ENCODE results near the gene LMO3. TPM values are rescaled to one million over a fixed set of nuclear protein-coding genes. Genes with fewer than 3 reads are reported as not detected.

LMO3 gene
- total RNA-seq (1.8 TPM), polyA plus RNA-seq (ENCODE audit: insufficient read depth in 1 of 8, insufficient read length in 8 of 8, low replicate concordance in 1 of 8) (1 to 10 TPM in 6 of 8 donors, under 1 TPM in 2; 0.68 to 6.8 (median 1.9) TPM)
- long read RNA-seq, donor 1: 0 reads
- long read RNA-seq, donor 2: 0 reads
- long read RNA-seq, donor 3: 0 reads
- long read RNA-seq, donor 4: 0 reads
- long read RNA-seq, donor 5, transcript LMO3-215 (4 exons, 1,685 nt): major isoform, 6 of 7 reads
- long read RNA-seq, donor 5, partial matches to known transcripts: 0 of 7 reads
- long read RNA-seq, donor 5, other reads (novel, unspliced or antisense): 0 of 7 reads
- long read RNA-seq, donor 6: 0 reads
- long read RNA-seq, donor 7, partial matches to known transcripts: 0 of 3 reads
- long read RNA-seq, donor 7, other reads (novel, unspliced or antisense): 0 of 3 reads
- long read RNA-seq, donor 8, partial matches to known transcripts: 0 of 1 reads
- long read RNA-seq, donor 8, other reads (novel, unspliced or antisense): 0 of 1 reads
- long read RNA-seq, donor 9, partial matches to known transcripts: 0 of 2 reads
- long read RNA-seq, donor 9, other reads (novel, unspliced or antisense): 0 of 2 reads
- long read RNA-seq, donor 10, partial matches to known transcripts: 0 of 1 reads
- long read RNA-seq, donor 10, other reads (novel, unspliced or antisense): 0 of 1 reads
- long read RNA-seq, donor 11: 0 reads

DNA sequence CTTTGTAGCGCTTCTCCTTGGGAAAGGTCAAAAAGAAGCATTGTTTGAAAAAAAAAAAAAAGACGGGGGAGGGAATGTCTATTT lies at the start of gene LMO3:
Gene LMO3, minus strand, starts transcription at position 46 of the 84 bp plus-strand sequence. CDS start 5,302 bp downstream, outside the sequence.
- H3K27ac ChIP-seq (ENCODE audit: low read length): peak within 1 kb of the TSS; percentile 40
- no peak for DNase-seq
- 0% methylated on average over 1 of the region's 2 CpGs for WGBS (ENCODE audit: insufficient coverage)
- H3K27me3 ChIP-seq (ENCODE audit: control insufficient read depth, insufficient read depth, low read length): peaks cover 36% of the 10 kb centered on the region
- H3K4me1 ChIP-seq (ENCODE audit: control insufficient read depth, insufficient read depth, low read length): peaks cover 11% of the 10 kb centered on the region
- H3K4me3 ChIP-seq (ENCODE audit: low read length): peak within 1 kb of the TSS; percentile 49
- no peaks in the 10 kb centered on the region for H3K36me3 ChIP-seq (ENCODE audit: control insufficient read depth, insufficient read depth, low read length)
- H3K9me3 ChIP-seq (replicated peaks; ENCODE audit: control insufficient read depth, low read depth, low read length): no peaks in the 10 kb centered on the region

DNA sequence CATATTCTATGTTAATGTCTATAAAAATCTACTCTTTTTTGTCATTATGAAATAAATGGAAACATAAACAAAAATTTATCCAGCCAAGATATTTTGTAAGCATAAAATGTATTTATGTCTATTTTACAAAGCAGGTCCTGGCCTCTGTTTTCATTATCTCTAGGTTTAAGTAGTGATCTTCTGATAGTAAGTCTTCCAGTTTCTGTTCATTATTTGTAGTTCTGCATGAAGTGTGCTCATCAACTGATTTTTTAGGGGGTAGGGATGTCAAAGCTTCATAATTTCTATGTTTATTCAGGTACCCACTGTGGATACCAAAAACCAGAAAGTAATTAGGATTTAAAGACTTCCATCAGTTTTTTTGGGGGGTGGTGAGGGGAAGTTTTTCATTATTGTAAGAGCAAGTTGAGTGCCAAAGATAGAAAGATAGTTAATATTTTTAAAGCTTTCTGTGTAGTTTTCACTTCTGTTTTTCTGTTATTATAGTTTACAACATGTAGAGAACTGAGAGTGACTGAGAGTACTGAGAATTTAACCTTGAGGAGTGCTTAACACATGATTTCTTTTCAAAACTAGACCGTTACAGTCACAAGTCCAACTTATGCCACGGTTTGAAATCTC lies 30.6 kb upstream of the LMO3 start:
- WGBS (ENCODE audit: insufficient coverage): no CpG with 5 or more reads among the region's 2 CpGs
- H3K36me3 ChIP-seq (ENCODE audit: control insufficient read depth, insufficient read depth, low read length): no peaks in the 10 kb centered on the region
- no peak for DNase-seq
- no peaks in the 10 kb centered on the region for H3K27me3 ChIP-seq (ENCODE audit: control insufficient read depth, insufficient read depth, low read length)
- H3K4me1 ChIP-seq (ENCODE audit: control insufficient read depth, insufficient read depth, low read length): no peaks in the 10 kb centered on the region
- H3K4me3 ChIP-seq (ENCODE audit: low read length): no peak overlapping the region
- H3K27ac ChIP-seq (ENCODE audit: low read length): no peak overlapping the region
- H3K9me3 ChIP-seq (replicated peaks; ENCODE audit: control insufficient read depth, low read depth, low read length): no peaks in the 10 kb centered on the region

DNA sequence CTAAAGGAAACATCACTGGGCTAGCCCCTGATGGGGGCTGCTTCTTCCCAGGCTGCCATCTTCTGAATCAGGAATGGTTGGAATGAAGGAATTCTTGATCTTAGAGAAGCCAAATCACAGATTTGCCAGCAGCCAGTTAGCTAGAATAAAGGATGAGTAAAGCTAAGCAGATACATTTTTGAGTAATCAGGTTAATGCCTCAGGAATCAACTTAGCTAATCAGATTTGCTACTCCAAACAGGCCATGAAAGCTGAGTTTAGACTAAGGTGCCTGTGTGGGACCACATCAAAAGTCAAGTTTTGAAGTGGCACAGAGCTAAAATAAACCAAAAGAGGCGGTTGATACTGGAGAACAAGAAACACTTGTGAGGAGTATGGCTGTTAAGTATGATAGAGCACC lies 28.8 kb upstream of the LMO3 start:
- no peaks in the 10 kb centered on the region for H3K36me3 ChIP-seq (ENCODE audit: control insufficient read depth, insufficient read depth, low read length)
- H3K27ac ChIP-seq (ENCODE audit: low read length): no peak overlapping the region
- H3K4me1 ChIP-seq (ENCODE audit: control insufficient read depth, insufficient read depth, low read length): no peaks in the 10 kb centered on the region
- DNase-seq: no peak
- no peaks in the 10 kb centered on the region for H3K27me3 ChIP-seq (ENCODE audit: control insufficient read depth, insufficient read depth, low read length)
- no peak overlapping the region for H3K4me3 ChIP-seq (ENCODE audit: low read length)
- H3K9me3 ChIP-seq (replicated peaks; ENCODE audit: control insufficient read depth, low read depth, low read length): no peaks in the 10 kb centered on the region
- no CpG with 5 or more reads among the region's 1 CpG for WGBS (ENCODE audit: insufficient coverage)

DNA sequence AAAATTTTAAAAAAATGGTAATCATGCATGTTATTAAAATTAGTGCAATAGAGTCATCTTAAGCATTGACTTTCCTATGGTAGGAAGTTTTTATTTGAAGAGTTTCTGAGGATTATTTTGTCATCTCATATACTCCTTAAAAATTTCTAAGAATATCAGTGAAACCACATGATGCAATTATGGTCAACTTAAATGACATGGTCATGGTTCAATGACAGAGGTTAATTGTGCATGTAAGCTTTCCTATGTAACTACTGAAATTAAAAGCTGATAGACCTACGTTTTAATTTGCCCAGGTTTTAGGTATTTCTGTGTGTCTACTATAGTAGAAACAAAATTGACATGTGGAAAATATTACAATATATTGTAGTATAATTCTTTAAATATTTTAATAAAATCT lies 21.0 kb upstream of the LMO3 start:
- Histone ChIP-seq H3K9me3 (replicated peaks; ENCODE audit: control insufficient read depth, low read depth, low read length) (no peaks in the 10 kb centered on the region), H3K4me1 (ENCODE audit: control insufficient read depth, insufficient read depth, low read length) (no peaks in the 10 kb centered on the region), H3K4me3 (ENCODE audit: low read length) (no peak overlapping the region), H3K27ac (ENCODE audit: low read length) (no peak overlapping the region), H3K36me3 (ENCODE audit: control insufficient read depth, insufficient read depth, low read length) (no peaks in the 10 kb centered on the region), H3K27me3 (ENCODE audit: control insufficient read depth, insufficient read depth, low read length) (no peaks in the 10 kb centered on the region)
- WGBS (ENCODE audit: insufficient coverage): no CpG with 5 or more reads among the region's 1 CpG
- DNase-seq: no peak

DNA sequence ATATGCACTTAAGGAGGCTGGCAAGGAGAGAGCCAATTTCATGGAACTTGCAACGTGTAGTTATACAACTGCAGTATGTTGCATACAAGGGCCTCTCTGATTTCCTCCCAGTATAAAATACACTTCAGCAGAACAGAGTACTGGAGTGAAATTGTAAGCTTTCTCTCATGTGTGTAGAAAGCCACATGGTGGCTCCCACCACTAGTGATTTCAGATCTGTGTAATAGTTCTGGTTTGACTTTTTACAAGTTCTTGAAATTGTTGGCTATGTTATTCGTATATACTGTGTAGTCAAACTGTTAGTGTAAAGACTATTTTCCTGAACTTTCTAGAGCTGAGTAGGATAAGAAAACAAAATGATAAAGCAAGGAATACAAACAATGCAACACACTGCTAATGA lies 16.4 kb upstream of the LMO3 start:
- Histone ChIP-seq H3K27ac (ENCODE audit: low read length) (no peak overlapping the region), H3K4me3 (ENCODE audit: low read length) (no peak overlapping the region), H3K4me1 (ENCODE audit: control insufficient read depth, insufficient read depth, low read length) (no peaks in the 10 kb centered on the region), H3K36me3 (ENCODE audit: control insufficient read depth, insufficient read depth, low read length) (no peaks in the 10 kb centered on the region), H3K9me3 (replicated peaks; ENCODE audit: control insufficient read depth, low read depth, low read length) (no peaks in the 10 kb centered on the region), H3K27me3 (ENCODE audit: control insufficient read depth, insufficient read depth, low read length) (no peaks in the 10 kb centered on the region)
- no CpG with 5 or more reads among the region's 2 CpGs for WGBS (ENCODE audit: insufficient coverage)
- DNase-seq: no peak

DNA sequence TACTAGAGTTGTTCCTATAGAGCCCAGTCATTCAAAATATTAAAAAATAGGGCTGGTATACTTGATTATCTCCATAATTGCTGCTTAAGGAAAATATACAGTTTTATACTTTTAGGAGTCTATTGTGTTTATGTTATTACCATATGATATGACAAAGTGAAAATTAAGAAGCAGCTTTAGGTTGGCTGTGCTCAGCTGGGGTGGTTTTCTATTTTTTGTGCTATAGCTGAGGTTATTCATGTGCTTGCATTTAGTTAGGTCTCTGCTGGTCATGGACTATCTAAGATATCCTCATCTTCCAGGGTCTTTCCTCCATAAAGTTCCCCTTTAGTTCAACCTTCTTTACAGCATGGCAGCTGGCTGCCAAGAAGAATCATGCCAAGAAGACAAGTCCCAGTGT lies 13.6 kb upstream of the LMO3 start:
- no peaks in the 10 kb centered on the region for H3K9me3 ChIP-seq (replicated peaks; ENCODE audit: control insufficient read depth, low read depth, low read length)
- no peak overlapping the region for H3K27ac ChIP-seq (ENCODE audit: low read length)
- no peak overlapping the region for H3K4me3 ChIP-seq (ENCODE audit: low read length)
- no peaks in the 10 kb centered on the region for H3K27me3 ChIP-seq (ENCODE audit: control insufficient read depth, insufficient read depth, low read length)
- no peaks in the 10 kb centered on the region for H3K36me3 ChIP-seq (ENCODE audit: control insufficient read depth, insufficient read depth, low read length)
- no peak for DNase-seq
- no peaks in the 10 kb centered on the region for H3K4me1 ChIP-seq (ENCODE audit: control insufficient read depth, insufficient read depth, low read length)

DNA sequence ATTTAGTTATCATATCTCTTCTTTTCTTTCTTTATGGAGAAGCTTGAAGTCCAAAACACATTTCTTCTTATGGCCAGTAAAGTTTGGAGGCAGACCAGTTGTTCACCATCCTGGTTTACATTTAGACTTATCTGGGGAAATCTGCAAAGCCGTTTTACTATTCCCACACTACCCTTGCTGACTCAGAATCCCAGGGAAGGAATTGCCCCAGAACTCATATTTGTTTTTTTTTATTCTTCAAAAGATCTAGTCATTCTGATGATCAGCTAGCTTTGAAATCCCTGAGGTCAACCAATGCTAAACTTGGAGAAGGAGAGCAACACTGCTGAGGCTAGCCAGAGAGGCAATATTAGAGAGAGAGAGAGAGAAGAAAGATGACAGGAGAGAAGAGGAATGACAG lies 12.3 kb upstream of the LMO3 start:
- WGBS (ENCODE audit: insufficient coverage): 80% methylated on average over 1 of the region's 1 CpG
- DNase-seq: no peak
- no peak overlapping the region for H3K27ac ChIP-seq (ENCODE audit: low read length)
- no peak overlapping the region for H3K4me3 ChIP-seq (ENCODE audit: low read length)
- H3K27me3 ChIP-seq (ENCODE audit: control insufficient read depth, insufficient read depth, low read length): no peaks in the 10 kb centered on the region
- no peaks in the 10 kb centered on the region for H3K36me3 ChIP-seq (ENCODE audit: control insufficient read depth, insufficient read depth, low read length)
- no peaks in the 10 kb centered on the region for H3K4me1 ChIP-seq (ENCODE audit: control insufficient read depth, insufficient read depth, low read length)
- H3K9me3 ChIP-seq (replicated peaks; ENCODE audit: control insufficient read depth, low read depth, low read length): no peaks in the 10 kb centered on the region

DNA sequence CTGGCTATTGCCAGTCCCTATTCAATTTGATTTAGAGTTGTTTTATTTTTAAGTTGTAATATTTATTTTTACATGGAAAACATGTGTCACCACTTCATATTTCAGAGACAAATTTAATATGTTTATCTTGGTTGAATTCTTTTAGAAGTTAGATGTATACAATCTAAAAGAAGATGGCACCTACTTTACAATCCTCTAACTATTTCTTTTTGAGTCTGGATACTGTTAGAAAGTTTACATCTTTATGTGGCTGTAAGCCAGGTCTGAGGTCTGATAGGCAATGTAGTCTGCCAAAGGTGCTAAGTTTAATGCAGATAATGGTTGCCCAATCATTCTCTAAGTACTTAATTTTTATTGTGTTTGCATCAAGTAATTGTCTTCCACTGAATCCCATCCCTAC lies 7.2 kb upstream of the LMO3 start:
- DNase-seq: no peak
- Histone ChIP-seq H3K27ac (ENCODE audit: low read length) (no peak overlapping the region), H3K9me3 (replicated peaks; ENCODE audit: control insufficient read depth, low read depth, low read length) (no peaks in the 10 kb centered on the region), H3K36me3 (ENCODE audit: control insufficient read depth, insufficient read depth, low read length) (no peaks in the 10 kb centered on the region), H3K4me1 (ENCODE audit: control insufficient read depth, insufficient read depth, low read length) (no peaks in the 10 kb centered on the region), H3K27me3 (ENCODE audit: control insufficient read depth, insufficient read depth, low read length) (peaks cover 12% of the 10 kb centered on the region), H3K4me3 (ENCODE audit: low read length) (no peak overlapping the region)

DNA sequence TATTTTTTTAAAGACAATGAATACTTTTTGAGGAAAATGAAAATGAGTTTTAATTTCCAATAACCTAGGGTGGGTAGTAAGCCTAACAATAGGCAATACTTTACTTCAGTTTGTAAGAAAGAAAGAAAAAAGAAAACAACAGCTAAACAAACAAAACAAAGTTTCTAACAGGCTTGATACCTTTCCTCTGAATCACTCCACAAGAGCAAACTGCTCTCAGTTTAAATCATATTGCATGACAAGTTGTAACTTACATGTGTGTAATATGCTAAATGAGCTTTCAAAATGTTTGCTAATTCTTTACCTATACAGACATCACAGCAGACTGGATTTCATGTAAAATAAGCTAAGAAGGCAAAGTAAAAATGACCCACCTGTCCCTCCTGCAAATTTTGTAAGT lies 6.7 kb upstream of the LMO3 start:
- Histone ChIP-seq H3K4me3 (ENCODE audit: low read length) (no peak overlapping the region), H3K27me3 (ENCODE audit: control insufficient read depth, insufficient read depth, low read length) (peaks cover 15% of the 10 kb centered on the region), H3K27ac (ENCODE audit: low read length) (no peak overlapping the region), H3K9me3 (replicated peaks; ENCODE audit: control insufficient read depth, low read depth, low read length) (no peaks in the 10 kb centered on the region), H3K36me3 (ENCODE audit: control insufficient read depth, insufficient read depth, low read length) (no peaks in the 10 kb centered on the region), H3K4me1 (ENCODE audit: control insufficient read depth, insufficient read depth, low read length) (no peaks in the 10 kb centered on the region)
- DNase-seq: no peak

DNA sequence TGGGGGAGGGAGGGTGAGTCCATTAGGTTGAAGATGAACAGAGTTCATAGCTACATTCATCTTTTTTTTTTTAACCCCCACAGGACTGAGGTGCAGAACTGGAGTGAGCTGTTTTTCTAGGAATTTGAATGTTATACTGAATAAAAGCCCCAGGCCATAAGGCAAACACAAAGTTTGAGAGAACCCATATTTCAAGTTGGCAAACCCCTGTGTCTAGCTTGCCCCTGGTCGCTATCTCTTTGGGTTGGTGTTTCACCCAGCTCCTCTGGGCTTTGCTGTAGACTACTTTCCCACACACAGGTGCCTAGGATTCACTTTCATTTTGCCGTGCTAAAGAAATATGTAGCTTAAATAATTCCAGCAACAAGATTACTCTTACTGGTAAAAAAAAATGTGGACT lies 5.2 kb upstream of the LMO3 start:
- Histone ChIP-seq H3K9me3 (replicated peaks; ENCODE audit: control insufficient read depth, low read depth, low read length) (no peaks in the 10 kb centered on the region), H3K4me1 (ENCODE audit: control insufficient read depth, insufficient read depth, low read length) (peaks cover 2% of the 10 kb centered on the region), H3K27ac (ENCODE audit: low read length) (no peak overlapping the region), H3K4me3 (ENCODE audit: low read length) (no peak overlapping the region), H3K36me3 (ENCODE audit: control insufficient read depth, insufficient read depth, low read length) (no peaks in the 10 kb centered on the region), H3K27me3 (ENCODE audit: control insufficient read depth, insufficient read depth, low read length) (peaks cover 24% of the 10 kb centered on the region)
- DNase-seq: no peak
- 60% methylated on average over 1 of the region's 2 CpGs for WGBS (ENCODE audit: insufficient coverage)
